GM19467 (cell line): ENCODE results near the gene CCKAR.

Experiments
- ATAC-seq: cut with Tn5 transposase; IDR thresholded peaks from one replicate; pipeline ENCODE4 v1.9.1; 2021; ENCODE audit warnings: mild to moderate bottlenecking, moderate library complexity; ENCODE audit not compliant: unreplicated experiment

CCKAR gene

DNA sequence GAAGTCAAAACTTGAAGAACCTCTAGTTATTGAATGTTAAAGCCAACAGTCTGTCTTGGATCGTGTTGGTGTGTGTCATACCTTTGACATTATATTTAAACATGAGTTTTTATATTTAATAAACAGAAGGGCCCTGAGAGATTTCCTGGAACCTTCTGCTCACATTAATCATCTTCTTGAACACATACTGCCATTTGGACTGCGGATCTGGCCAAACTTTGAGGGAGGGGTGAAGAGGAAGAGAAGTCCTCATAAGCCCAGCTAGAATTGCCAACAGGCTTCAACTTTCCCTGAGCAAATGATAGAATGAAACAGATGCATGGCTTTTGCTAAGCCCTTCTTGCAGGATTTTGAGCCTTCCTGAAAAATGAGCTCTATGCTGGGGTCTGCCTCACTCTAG, 27.4 kb downstream of the CCKAR start:
- ATAC-seq = no peak

DNA sequence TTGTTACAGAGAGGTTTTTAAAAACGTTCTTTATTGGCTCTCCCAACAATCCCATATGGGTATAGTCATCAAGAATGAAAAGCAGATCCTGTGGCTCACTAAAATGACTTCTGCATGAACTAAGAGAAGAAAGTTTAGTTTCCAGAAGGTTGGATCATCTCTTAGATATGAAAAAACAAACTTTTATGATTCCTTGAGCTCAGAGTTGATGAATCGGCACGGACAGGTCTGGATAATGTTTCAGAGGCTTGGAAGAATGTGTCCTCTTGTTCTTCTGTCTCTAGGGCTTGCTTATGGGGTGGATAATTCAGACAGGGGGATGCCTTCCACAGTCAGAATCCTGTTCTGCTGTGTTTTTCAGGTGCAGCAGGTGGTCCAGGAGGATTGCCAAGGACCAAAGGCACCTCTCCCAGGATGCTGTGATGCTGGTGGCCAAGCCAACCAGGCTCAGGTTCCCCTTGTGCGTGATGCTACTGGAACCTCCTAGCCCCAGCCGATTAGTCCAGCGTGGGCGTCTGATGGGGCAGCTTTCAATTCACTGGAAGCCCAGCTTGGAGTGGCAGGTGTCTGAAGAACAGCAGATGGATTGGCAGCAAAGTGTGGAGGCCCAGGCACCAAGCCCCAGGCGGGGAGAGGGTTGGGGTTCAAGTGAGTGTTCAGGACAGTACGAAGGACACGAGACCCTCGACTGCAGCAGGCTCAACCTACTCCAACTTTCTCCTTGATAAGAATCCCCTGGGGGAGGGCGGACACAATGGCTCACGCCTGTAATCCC, 30.3 kb downstream of the CCKAR start:
- no peak for ATAC-seq

DNA sequence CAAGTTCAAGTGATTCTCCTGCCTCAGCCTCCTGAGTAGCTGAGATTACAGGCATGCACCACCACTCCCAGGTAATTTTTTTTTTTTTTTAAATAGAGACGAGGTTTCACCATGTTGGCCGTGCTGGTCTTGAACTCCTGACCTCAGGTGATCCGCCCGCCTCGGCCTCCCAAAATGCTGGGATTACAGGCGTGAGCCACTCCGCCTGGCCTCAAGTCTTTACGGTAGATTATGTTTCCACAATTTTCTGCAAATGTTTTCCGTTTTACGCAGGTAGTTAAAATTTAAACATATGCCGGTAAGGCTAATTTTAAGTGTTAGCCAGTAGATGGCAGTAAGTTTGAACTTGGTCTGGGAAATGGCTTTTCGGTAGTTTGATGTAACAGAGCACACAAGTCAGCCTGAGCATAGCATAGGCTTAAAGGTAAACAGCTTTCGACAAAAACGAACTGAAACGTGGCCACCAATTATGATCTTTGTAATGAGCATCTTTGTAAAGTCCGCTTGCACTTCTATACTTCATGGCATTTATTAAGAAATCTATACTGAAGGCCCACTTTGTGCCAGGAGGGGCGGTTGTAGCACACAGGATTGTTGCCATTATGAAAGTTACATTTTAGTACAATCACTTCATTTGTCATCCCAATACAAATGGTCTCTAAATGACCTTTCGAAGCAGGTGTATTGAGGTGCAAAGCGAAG, 31.1 kb downstream of the CCKAR start:
- no peak for ATAC-seq

DNA sequence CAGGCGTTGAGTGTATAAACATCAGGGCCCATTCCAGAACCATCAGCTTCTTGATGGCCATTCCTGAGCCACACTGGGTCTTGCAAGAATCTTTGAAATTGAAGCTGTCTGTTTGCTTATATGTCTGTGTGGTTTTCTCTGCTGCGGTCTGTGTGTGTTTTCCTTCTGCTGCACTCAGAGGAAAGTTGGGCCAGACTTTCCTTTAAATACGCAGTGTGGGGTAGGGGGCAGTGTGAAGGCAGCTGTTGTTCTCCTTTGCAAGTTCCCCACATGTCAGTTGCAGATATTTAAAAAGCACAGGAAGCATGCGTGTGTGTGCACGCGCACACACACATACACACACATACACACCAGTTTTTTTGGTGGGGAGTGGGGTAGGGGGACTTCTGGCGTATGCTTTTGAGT, 32.1 kb downstream of the CCKAR start:
- ATAC-seq = no peak

DNA sequence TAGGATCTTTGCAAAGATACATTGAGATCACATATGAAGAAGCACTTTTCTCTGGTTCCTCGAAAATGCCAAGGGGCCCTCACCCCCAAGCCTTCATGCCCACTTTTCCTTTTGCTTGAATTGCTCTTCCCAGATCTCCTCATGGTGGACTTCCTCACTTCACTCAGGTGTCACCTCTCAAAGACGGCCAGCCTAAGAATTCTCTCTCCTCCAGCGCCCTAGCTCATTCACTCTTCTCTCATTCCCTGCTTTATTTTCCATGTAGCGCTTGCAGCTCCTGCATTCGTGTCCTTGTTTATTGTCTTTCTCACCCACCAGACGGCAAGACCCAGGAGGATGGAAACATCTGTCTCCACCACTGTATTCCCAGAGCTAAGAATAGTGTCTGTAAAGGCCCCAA, 32.9 kb downstream of the CCKAR start:
- no peak for ATAC-seq

DNA sequence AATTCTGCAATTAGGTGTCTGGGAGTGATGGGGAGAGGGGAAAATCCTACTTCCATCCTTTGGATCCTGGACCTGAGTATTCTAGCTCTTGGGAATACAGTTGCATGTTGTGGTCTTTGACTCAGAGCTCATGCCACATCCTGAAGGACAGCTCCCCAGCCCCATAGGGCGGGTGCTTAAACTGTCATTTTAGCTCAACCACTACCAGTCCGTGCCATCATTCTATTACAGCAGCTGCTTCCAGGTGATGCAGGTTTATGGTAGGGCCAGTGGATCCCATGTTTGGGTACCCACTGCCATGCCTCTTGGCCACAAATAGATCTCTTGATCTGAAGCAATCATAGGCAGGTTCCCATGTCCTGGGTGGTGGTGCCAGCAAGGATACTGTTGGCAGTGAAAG, 34.7 kb downstream of the CCKAR start:
- no peak for ATAC-seq

DNA sequence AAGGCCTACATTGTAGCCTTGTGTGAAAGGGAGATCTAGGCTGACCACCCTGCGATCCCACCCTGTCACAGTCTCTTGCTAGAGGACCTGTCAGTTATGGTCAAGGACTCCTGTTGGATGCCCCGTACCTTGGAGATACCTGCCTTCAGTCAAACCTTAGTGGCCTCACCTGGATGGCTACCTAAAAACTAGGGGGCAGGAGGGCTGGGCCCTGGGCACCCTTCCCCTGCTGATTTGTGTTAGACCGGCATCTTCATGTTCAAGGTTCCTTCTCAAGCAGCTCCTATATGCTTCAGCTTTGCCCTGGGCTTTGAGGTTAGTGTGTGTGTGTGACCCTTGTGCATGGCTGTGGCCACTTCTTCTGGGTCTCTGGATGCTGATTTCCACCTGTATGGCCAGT, 35.3 kb downstream of the CCKAR start:
- ATAC-seq = no peak

DNA sequence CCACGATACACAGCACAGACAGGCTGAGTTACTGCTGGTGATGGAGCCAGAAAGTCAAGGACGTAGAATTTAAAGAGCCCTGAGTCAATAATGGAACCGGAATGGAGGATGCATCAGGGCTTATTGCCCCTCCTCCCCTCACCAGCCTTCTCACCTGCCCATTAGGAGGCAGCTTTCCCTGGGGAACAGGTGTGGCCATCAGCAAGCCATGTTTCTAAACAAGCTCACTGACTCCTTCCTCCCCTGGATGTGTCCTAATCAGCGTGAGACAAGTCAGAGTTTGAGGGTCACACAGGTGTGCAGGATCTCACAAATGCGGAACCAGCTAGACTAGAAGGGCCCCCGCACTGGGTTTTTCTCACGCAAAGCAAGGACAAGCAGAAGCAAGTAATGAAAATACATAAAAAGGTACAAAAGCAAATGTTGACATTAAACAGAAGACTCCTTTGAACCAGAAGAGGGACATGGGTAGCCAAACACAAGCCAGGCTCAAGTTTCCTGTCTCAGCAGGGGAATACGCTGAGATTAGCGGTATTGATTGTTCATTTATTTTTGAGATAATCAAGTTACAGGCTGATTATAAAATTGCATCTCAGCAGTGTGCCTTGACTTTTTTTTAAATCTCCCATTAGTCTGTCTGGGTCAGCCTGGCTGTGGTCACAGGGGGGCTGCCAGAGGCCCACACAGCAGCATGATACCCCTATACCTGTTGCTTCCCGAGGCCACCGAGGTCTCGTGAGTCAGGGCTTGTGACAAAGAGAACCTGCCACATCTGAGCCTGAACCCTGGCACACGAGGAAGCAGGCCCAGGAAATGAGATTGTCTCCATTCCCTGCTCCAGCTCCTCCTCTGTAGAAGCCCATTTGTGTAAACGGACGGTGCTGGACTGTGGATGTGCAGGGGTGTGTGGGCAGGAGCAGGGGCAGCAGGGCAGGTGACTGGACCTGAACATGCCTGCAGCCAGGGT, 37.4 kb downstream of the CCKAR start:
- no peak for ATAC-seq

DNA sequence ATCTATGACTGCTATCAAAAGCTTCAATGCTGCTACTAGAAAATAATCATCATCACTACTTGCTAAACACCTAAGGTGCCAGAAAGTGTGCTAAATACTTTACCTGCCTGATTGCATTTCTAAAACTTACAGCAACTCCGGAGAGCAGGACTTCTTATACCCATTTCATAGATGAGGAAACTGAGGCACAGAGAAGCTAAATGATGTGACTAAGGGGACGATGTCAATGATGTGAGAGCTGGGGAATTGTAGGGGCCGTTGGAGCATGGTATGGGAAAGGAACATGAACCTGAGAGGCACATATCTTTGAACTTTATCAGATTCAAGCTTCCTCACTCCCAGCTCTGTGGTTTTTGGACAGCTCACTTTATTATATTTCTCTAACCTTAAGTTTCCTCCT, 38.7 kb downstream of the CCKAR start:
- ATAC-seq = no peak

DNA sequence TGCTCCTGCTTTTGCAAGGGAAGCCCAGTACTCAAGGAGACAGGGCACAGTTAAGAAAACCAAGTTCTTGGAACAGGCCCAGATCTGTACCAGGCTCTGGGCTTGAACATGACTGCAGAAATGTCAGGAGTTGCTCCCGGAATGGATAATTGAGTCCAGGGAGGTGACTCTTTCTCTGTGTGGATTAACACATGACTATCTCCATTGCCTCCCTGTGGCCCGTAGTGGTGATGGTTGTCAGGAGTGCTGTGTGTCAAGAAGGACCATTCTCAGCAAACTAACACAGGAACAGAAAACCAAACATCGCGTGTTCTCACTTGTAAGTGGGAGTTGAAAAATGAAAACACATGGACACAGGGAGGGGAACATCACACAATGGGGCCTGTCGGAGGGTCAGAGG, 39.9 kb downstream of the CCKAR start:
- no peak for ATAC-seq

DNA sequence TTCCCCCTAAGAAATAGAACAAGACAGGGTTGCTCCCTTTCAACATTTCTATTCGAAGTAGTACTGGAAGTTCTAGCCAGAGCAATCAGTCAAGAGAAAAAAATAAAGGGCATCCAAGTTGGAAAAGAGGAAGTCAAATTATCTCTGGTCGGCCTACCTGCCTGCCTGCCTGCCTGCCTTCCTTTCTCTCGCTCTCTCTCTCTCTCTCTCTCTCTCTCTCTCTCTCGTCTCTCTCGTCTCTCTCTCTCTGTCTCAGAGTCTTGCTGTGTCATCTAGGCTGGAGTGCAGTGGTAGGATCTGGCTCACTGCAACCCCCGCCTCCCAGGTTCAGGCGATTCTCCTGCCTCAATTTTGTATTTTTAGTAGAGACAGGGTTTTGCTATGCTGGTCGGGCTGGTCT, 42.9 kb downstream of the CCKAR start:
- ATAC-seq = no peak

DNA sequence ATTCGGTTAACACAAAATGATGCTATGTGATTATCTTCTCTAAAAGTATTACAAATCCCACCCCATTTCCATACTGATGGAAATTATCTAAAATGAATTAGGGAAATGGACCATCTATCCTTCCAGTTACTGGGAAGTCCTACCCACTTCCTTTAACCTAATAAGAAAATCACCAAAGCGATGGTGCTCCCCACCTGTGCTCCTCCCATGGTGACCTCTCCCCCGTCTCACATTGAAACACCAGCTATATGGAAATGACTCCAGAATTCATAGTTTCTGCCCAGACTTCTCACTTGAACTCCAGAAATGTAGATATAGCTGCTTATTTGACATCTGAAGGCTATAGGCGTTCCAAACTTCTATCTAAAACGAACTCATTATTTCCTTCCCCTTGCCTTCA, 48.5 kb downstream of the CCKAR start:
- no peak for ATAC-seq

DNA sequence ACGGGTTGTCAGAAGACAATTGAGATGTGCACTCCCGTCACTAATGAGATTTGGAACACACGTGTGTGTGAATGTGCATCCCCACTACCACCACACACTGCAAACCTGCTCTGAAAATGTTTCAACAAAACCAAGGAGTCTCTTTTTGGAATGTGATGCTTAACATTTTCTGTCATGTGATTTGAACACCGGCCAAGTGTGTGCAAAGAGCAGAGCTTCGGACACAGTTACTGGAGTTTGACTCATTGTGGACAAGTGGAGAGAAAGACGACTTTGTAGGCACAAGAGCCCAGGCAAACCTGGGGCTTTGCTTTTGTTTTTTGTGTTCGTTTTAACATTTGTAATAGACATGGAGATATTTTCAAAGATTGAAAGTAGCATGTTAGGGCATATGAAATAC, 49.2 kb downstream of the CCKAR start:
- no peak for ATAC-seq

DNA sequence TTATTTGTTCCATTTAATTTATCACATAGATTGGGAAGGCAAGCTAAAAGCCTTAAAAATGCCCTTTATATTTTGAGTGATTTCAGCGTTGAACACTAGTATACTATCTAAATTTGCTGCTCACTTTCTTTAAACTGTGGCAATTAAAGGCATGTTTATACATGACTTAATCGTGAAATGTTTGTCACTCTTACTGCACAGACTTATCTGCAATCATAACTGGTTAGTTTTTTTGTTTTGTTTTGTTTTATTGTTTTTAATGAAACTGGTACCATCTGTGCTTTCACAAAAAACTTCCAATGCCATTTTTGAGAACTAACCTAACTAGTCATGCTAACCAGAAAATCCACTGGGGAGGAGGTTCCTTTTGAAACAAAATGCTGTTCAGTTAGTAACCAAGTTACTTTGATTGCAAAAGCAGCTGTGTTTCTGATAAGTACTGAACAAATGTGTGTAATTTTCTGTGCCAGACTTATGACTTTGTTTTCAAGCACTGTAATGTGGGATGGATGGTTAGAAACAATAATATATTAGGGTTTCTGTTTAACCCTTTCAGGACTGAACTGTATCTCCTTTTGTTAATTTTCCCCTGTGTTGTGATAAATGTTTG, 56.1 kb downstream of the CCKAR start:
- no peak for ATAC-seq

DNA sequence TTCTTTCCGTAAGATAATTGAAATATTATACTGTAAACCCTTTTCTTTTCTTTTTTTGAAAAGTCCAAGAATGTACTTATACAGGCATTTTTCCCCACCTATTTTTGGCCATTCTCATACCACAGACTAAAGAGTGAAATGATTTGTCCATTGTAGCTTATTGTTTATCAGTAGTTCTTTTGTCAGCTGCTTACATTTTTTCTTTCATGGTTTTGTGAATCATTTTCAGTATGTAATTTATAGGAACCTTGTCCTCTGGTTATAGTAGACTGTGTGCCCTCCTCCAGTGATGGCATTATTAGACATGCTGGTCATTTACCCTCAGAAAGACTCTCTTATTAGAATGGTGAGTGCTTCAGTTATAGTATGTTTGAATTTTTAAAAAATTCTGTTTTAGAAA, 56.7 kb downstream of the CCKAR start:
- ATAC-seq = no peak

DNA sequence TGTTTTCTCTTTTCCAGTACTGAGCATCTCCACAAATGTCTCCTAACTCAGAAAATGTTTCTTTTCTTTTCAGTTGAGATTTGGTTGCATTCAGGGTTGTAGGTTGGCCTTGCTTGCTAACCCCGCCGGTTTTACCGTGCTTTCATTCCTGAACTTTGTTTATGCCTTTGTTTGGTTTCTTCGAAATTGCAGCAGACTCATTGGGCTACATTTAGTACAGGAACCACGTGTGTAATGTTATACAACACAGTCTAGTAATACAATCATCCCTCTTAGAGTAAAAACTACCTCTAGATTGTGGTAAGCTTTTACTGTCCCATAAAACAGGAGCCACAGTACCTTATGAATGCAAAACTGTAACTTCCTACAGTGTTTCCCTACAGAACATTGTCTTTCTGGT, 57.9 kb downstream of the CCKAR start:
- no peak for ATAC-seq

DNA sequence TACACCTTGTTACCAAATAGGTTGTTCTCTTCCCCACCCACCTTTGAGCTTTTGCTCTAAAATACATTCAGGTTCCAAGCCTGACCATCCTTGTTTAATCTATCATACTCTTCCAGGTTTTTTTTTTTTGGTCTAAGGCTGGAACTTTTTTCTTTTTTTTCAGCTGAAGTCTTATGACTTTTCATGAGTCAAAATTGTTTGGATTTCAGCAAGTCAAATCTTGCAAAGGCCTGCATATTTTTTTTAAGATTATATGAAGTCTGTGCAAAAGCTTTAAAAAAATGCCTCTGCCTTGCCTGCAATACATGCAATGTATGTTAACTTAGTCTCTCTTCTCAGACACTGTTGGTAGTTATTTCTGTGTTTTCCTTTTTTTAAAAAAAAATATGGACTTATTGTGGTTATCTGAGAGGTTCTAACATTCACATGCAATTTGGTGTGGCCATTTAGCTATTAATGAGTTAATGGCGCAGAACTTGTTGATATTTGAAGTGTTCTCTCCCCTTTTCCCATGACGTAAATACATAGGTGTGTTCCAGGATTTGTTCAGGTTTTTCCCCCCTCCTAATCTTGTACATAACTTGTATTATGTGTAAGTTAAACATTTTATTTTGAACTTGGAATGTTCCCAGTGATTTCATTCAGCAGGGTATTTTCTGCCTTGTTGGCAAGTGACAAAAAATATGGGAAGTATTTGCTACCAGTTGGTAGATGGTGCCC, 58.7 kb downstream of the CCKAR start:
- no peak for ATAC-seq
